ENCODE results near the gene CEACAM21.

Gene CEACAM21

GRCh38 chr19:41606215-41606837 is 30.4 kb downstream of the CEACAM21 start:
- H3K4me3 ChIP-seq (ENCODE audit: low read depth, low read length) = no peak overlapping the region
- in situ Hi-C loops (cut with HindIII; ENCODE audit: low sequenced_read_pairs) = no loop called here
- no peak for TF ChIP-seq CTCF (IDR thresholded peaks at IDR 0.05; ENCODE audit: low read depth, low read length)
- no peak for DNase-seq (ENCODE audit: low read depth, low spot score)

GRCh38 chr19:41607668-41608067 is 31.7 kb downstream of the CEACAM21 start:
- in situ Hi-C loops (cut with HindIII; ENCODE audit: low sequenced_read_pairs) = no loop called here
- no peak overlapping the region for H3K4me3 ChIP-seq (ENCODE audit: low read depth, low read length)
- no peak for DNase-seq (ENCODE audit: low read depth, low spot score)
- TF ChIP-seq CTCF (IDR thresholded peaks at IDR 0.05; ENCODE audit: low read depth, low read length) = no peak

GRCh38 chr19:41610789-41611188 is 34.8 kb downstream of the CEACAM21 start:
- no peak for DNase-seq (ENCODE audit: low read depth, low spot score)
- no peak overlapping the region for H3K4me3 ChIP-seq (ENCODE audit: low read depth, low read length)
- in situ Hi-C loops (cut with HindIII; ENCODE audit: low sequenced_read_pairs) = no loop called here
- no peak for TF ChIP-seq CTCF (IDR thresholded peaks at IDR 0.05; ENCODE audit: low read depth, low read length)

GRCh38 chr19:41612483-41612882 is 36.5 kb downstream of the CEACAM21 start:
- no peak for DNase-seq (ENCODE audit: low read depth, low spot score)
- no peak for TF ChIP-seq CTCF (IDR thresholded peaks at IDR 0.05; ENCODE audit: low read depth, low read length)
- H3K4me3 ChIP-seq (ENCODE audit: low read depth, low read length) = no peak overlapping the region
- in situ Hi-C loops (cut with HindIII; ENCODE audit: low sequenced_read_pairs) = no loop called here

- in situ Hi-C loops (cut with HindIII; ENCODE audit: low sequenced_read_pairs) = no loop called here
- no peak for TF ChIP-seq CTCF (IDR thresholded peaks at IDR 0.05; ENCODE audit: low read depth, low read length)
- no peak overlapping the region for H3K4me3 ChIP-seq (ENCODE audit: low read depth, low read length)
- DNase-seq (ENCODE audit: low read depth, low spot score) = no peak
These were observed 39.2 kb downstream of the CEACAM21 start for GRCh38 chr19:41615207-41615606.

GRCh38 chr19:41616792-41617621 is 41.0 kb downstream of the CEACAM21 start:
- no peak overlapping the region for H3K4me3 ChIP-seq (ENCODE audit: low read depth, low read length)
- no peak for TF ChIP-seq CTCF (IDR thresholded peaks at IDR 0.05; ENCODE audit: low read depth, low read length)
- no peak for DNase-seq (ENCODE audit: low read depth, low spot score)
- in situ Hi-C loops (cut with HindIII; ENCODE audit: low sequenced_read_pairs) = no loop called here
